LNCAP (cell line): ENCODE data around the gene PPP2R3A.

Experiments
- TF ChIP-seq, protein P1 (sequence below): fragments of 450-650 bp; IDR thresholded peaks from 2 replicates; pipeline ENCODE4 v1.5.1; 2017; ENCODE audit warnings: mild to moderate bottlenecking

PPP2R3A gene

GRCh38 chr3:136186846-136187245, 221.3 kb downstream of the PPP2R3A start:
- TF ChIP-seq, protein P1, sequence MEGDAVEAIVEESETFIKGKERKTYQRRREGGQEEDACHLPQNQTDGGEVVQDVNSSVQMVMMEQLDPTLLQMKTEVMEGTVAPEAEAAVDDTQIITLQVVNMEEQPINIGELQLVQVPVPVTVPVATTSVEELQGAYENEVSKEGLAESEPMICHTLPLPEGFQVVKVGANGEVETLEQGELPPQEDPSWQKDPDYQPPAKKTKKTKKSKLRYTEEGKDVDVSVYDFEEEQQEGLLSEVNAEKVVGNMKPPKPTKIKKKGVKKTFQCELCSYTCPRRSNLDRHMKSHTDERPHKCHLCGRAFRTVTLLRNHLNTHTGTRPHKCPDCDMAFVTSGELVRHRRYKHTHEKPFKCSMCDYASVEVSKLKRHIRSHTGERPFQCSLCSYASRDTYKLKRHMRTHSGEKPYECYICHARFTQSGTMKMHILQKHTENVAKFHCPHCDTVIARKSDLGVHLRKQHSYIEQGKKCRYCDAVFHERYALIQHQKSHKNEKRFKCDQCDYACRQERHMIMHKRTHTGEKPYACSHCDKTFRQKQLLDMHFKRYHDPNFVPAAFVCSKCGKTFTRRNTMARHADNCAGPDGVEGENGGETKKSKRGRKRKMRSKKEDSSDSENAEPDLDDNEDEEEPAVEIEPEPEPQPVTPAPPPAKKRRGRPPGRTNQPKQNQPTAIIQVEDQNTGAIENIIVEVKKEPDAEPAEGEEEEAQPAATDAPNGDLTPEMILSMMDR = no peak

- TF ChIP-seq, protein P1 = no peak
Observed at GRCh38 chr3:136187868-136188267, 222.3 kb downstream of the PPP2R3A start.

DNA sequence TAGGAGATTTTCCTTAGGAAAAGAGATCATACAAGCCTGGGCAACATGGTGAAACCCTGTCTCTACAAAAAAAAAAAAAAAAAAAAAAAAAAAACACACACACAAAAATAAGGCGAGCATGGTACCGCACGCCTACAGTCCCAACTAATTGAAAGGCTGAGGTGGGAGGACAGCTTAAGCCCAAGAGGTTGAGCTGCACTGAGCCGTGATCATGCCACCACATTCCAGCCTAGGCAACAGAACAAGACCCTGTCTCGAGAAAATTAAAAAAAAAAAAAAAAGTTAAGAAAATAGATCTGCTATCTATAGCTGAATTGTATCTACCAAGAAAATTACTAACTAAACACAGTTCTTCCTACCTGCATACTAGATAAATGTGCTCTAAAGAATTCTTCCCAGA, 223.5 kb downstream of the PPP2R3A start:
- TF ChIP-seq, protein P1 = no peak

DNA sequence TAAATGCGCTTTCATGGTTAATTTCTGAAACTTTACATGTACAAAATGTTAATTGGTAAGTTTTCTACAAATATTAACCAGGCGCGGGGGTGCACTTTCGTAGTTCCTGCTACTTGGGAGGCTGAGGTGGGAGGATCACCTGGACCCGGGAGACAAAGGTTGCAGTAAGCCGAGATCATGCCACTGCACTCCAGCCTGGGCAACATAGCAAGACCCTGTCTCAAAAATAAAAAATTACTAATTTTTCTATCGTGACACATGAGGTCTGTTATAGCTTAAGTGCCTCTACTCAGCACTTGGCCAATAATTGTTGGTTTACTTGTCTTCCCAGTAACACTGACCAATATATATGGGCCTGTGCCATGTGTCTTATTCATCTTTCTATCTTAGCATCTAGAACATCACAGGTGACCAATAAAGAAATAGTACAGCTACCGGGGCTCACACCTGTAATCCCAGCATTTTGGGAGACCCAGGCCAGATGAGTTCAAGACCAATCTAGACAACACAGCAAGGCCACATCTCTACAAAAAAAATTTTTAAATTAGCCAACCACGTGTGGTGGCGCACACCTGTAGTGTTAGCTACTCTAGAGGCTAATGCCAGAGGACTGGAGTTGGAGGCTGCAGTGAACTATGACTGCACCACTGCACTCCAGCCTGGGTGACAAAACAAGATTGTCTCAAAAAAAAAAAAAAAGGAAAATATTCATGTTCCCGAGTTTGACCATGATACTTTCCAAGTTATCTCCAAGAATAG, 224.5 kb downstream of the PPP2R3A start:
- TF ChIP-seq, protein P1 = no peak

GRCh38 chr3:136192831-136193230, 227.3 kb downstream of the PPP2R3A start:
- TF ChIP-seq, protein P1 = no peak

- TF ChIP-seq, protein P1 = no peak
Observed at GRCh38 chr3:136193278-136194054, 227.9 kb downstream of the PPP2R3A start.

- TF ChIP-seq, protein P1 = no peak
Observed at GRCh38 chr3:136194409-136195257, 229.1 kb downstream of the PPP2R3A start.
